ENCODE results near the gene ZBED2.

Gene ZBED2

GRCh38 chr3:111615880-111616279, 20.7 kb upstream of the ZBED2 start:
- Histone ChIP-seq H2AK5ac (ENCODE audit: low read length) (no peak overlapping the region), H2BK12ac (ENCODE audit: low read length) (no peak overlapping the region), H4K8ac (ENCODE audit: low read depth, low read length) (no peak overlapping the region), H3K4me3 (ENCODE audit: low read depth, low read length) (no peak overlapping the region), H3K9ac (ENCODE audit: low read length) (no peak overlapping the region), H3K27me3 (ENCODE audit: insufficient read depth, low read length) (no peaks in the 10 kb centered on the region), H3K4me1 (ENCODE audit: control insufficient read depth in 1 of 2, insufficient read depth in 2 of 2, low read length in 2 of 2) (no peaks in the 10 kb centered on the region), H4K91ac (ENCODE audit: low read depth, low read length) (no peak overlapping the region), H3K36me3 (ENCODE audit: control insufficient read depth in 1 of 2, insufficient read depth in 2 of 2, low read length in 2 of 2) (no peaks in the 10 kb centered on the region), H3K79me2 (ENCODE audit: control insufficient read depth, insufficient read depth, low read length, poor library complexity) (no peaks in the 10 kb centered on the region), H3K14ac (ENCODE audit: low read length) (no peak overlapping the region), H3K4ac (ENCODE audit: low read depth, low read length) (no peak overlapping the region), H3K9me3 (ENCODE audit: insufficient read depth, low read depth, low read length) (peaks cover 9% of the 10 kb centered on the region), H3K27ac (ENCODE audit: low read depth, low read length) (no peak overlapping the region), H3K4me2 (ENCODE audit: low read length) (no peak overlapping the region), H2BK120ac (ENCODE audit: insufficient read depth, low read length, poor library complexity) (no peak overlapping the region), H2BK5ac (ENCODE audit: low read depth, low read length, poor library complexity) (no peak overlapping the region), H4K12ac (ENCODE audit: low read depth, low read length) (no peak overlapping the region), H3K79me1 (ENCODE audit: low read length) (no peaks in the 10 kb centered on the region), H3K23ac (ENCODE audit: low read length) (no peak overlapping the region), H3K18ac (ENCODE audit: low read length) (no peak overlapping the region), H2AFZ (ENCODE audit: insufficient read depth, low read length, poor library complexity) (no peak overlapping the region)
- no CpG with 5 or more reads among the region's 3 CpGs for WGBS (ENCODE audit: extremely low coverage, insufficient coverage, insufficient read length)
- DNase-seq, result no peak

GRCh38 chr3:111613294-111613693, 18.1 kb upstream of the ZBED2 start:
- H3K4me2 ChIP-seq (ENCODE audit: low read length), result no peak overlapping the region
- H4K8ac ChIP-seq (ENCODE audit: low read depth, low read length), result no peak overlapping the region
- no peak overlapping the region for H3K4me3 ChIP-seq (ENCODE audit: low read depth, low read length)
- DNase-seq, result no peak
- H3K9ac ChIP-seq (ENCODE audit: low read length), result no peak overlapping the region
- no peaks in the 10 kb centered on the region for H3K4me1 ChIP-seq (ENCODE audit: control insufficient read depth in 1 of 2, insufficient read depth in 2 of 2, low read length in 2 of 2)
- no peak overlapping the region for H4K12ac ChIP-seq (ENCODE audit: low read depth, low read length)
- no peak overlapping the region for H3K18ac ChIP-seq (ENCODE audit: low read length)
- no peak overlapping the region for H4K91ac ChIP-seq (ENCODE audit: low read depth, low read length)
- H2BK12ac ChIP-seq (ENCODE audit: low read length), result no peak overlapping the region
- no peak overlapping the region for H2BK120ac ChIP-seq (ENCODE audit: insufficient read depth, low read length, poor library complexity)
- H3K79me1 ChIP-seq (ENCODE audit: low read length), result no peaks in the 10 kb centered on the region
- H3K14ac ChIP-seq (ENCODE audit: low read length), result no peak overlapping the region
- H3K79me2 ChIP-seq (ENCODE audit: control insufficient read depth, insufficient read depth, low read length, poor library complexity), result no peaks in the 10 kb centered on the region
- no peak overlapping the region for H2BK5ac ChIP-seq (ENCODE audit: low read depth, low read length, poor library complexity)
- H2AFZ ChIP-seq (ENCODE audit: insufficient read depth, low read length, poor library complexity), result no peak overlapping the region
- peaks cover 9% of the 10 kb centered on the region for H3K9me3 ChIP-seq (ENCODE audit: insufficient read depth, low read depth, low read length)
- H3K36me3 ChIP-seq (ENCODE audit: control insufficient read depth in 1 of 2, insufficient read depth in 2 of 2, low read length in 2 of 2), result no peaks in the 10 kb centered on the region
- no peak overlapping the region for H2AK5ac ChIP-seq (ENCODE audit: low read length)
- no peaks in the 10 kb centered on the region for H3K27me3 ChIP-seq (ENCODE audit: insufficient read depth, low read length)
- WGBS (ENCODE audit: extremely low coverage, insufficient coverage, insufficient read length), result no CpG with 5 or more reads among the region's 1 CpG
- H3K27ac ChIP-seq (ENCODE audit: low read depth, low read length), result no peak overlapping the region
- H3K23ac ChIP-seq (ENCODE audit: low read length), result no peak overlapping the region
- H3K4ac ChIP-seq (ENCODE audit: low read depth, low read length), result no peak overlapping the region

GRCh38 chr3:111610612-111611054, 15.5 kb upstream of the ZBED2 start:
- H4K91ac ChIP-seq (ENCODE audit: low read depth, low read length), result no peak overlapping the region
- no peak overlapping the region for H3K4ac ChIP-seq (ENCODE audit: low read depth, low read length)
- H3K79me1 ChIP-seq (ENCODE audit: low read length), result no peaks in the 10 kb centered on the region
- no peak overlapping the region for H2AK5ac ChIP-seq (ENCODE audit: low read length)
- H2AFZ ChIP-seq (ENCODE audit: insufficient read depth, low read length, poor library complexity), result no peak overlapping the region
- H4K12ac ChIP-seq (ENCODE audit: low read depth, low read length), result no peak overlapping the region
- H2BK120ac ChIP-seq (ENCODE audit: insufficient read depth, low read length, poor library complexity), result no peak overlapping the region
- no peak overlapping the region for H3K4me2 ChIP-seq (ENCODE audit: low read length)
- no peak overlapping the region for H3K14ac ChIP-seq (ENCODE audit: low read length)
- no peak overlapping the region for H3K4me3 ChIP-seq (ENCODE audit: low read depth, low read length)
- no peak overlapping the region for H2BK12ac ChIP-seq (ENCODE audit: low read length)
- no CpG with 5 or more reads among the region's 8 CpGs for WGBS (ENCODE audit: extremely low coverage, insufficient coverage, insufficient read length)
- no peak overlapping the region for H2BK5ac ChIP-seq (ENCODE audit: low read depth, low read length, poor library complexity)
- no peak for DNase-seq
- no peak overlapping the region for H3K18ac ChIP-seq (ENCODE audit: low read length)
- H3K9me3 ChIP-seq (ENCODE audit: insufficient read depth, low read depth, low read length), result no peaks in the 10 kb centered on the region
- H3K36me3 ChIP-seq (ENCODE audit: control insufficient read depth in 1 of 2, insufficient read depth in 2 of 2, low read length in 2 of 2), result no peaks in the 10 kb centered on the region
- H3K27ac ChIP-seq (ENCODE audit: low read depth, low read length), result no peak overlapping the region
- H3K4me1 ChIP-seq (ENCODE audit: control insufficient read depth in 1 of 2, insufficient read depth in 2 of 2, low read length in 2 of 2), result no peaks in the 10 kb centered on the region
- no peak overlapping the region for H3K23ac ChIP-seq (ENCODE audit: low read length)
- no peaks in the 10 kb centered on the region for H3K27me3 ChIP-seq (ENCODE audit: insufficient read depth, low read length)
- H3K9ac ChIP-seq (ENCODE audit: low read length), result no peak overlapping the region
- no peak overlapping the region for H4K8ac ChIP-seq (ENCODE audit: low read depth, low read length)
- H3K79me2 ChIP-seq (ENCODE audit: control insufficient read depth, insufficient read depth, low read length, poor library complexity), result no peaks in the 10 kb centered on the region

GRCh38 chr3:111610189-111610588, 15.0 kb upstream of the ZBED2 start:
- no peak overlapping the region for H2AFZ ChIP-seq (ENCODE audit: insufficient read depth, low read length, poor library complexity)
- DNase-seq, result no peak
- H3K4ac ChIP-seq (ENCODE audit: low read depth, low read length), result no peak overlapping the region
- H3K14ac ChIP-seq (ENCODE audit: low read length), result no peak overlapping the region
- H3K23ac ChIP-seq (ENCODE audit: low read length), result no peak overlapping the region
- H3K4me1 ChIP-seq (ENCODE audit: control insufficient read depth in 1 of 2, insufficient read depth in 2 of 2, low read length in 2 of 2), result no peaks in the 10 kb centered on the region
- H3K27ac ChIP-seq (ENCODE audit: low read depth, low read length), result no peak overlapping the region
- no peak overlapping the region for H2AK5ac ChIP-seq (ENCODE audit: low read length)
- no peak overlapping the region for H2BK5ac ChIP-seq (ENCODE audit: low read depth, low read length, poor library complexity)
- H3K27me3 ChIP-seq (ENCODE audit: insufficient read depth, low read length), result no peaks in the 10 kb centered on the region
- no CpG with 5 or more reads among the region's 5 CpGs for WGBS (ENCODE audit: extremely low coverage, insufficient coverage, insufficient read length)
- H3K9ac ChIP-seq (ENCODE audit: low read length), result no peak overlapping the region
- no peak overlapping the region for H4K91ac ChIP-seq (ENCODE audit: low read depth, low read length)
- H2BK120ac ChIP-seq (ENCODE audit: insufficient read depth, low read length, poor library complexity), result no peak overlapping the region
- H3K36me3 ChIP-seq (ENCODE audit: control insufficient read depth in 1 of 2, insufficient read depth in 2 of 2, low read length in 2 of 2), result no peaks in the 10 kb centered on the region
- H3K4me3 ChIP-seq (ENCODE audit: low read depth, low read length), result no peak overlapping the region
- no peaks in the 10 kb centered on the region for H3K79me1 ChIP-seq (ENCODE audit: low read length)
- no peak overlapping the region for H3K4me2 ChIP-seq (ENCODE audit: low read length)
- H4K8ac ChIP-seq (ENCODE audit: low read depth, low read length), result no peak overlapping the region
- no peak overlapping the region for H2BK12ac ChIP-seq (ENCODE audit: low read length)
- H4K12ac ChIP-seq (ENCODE audit: low read depth, low read length), result no peak overlapping the region
- no peak overlapping the region for H3K18ac ChIP-seq (ENCODE audit: low read length)
- H3K79me2 ChIP-seq (ENCODE audit: control insufficient read depth, insufficient read depth, low read length, poor library complexity), result no peaks in the 10 kb centered on the region
- no peaks in the 10 kb centered on the region for H3K9me3 ChIP-seq (ENCODE audit: insufficient read depth, low read depth, low read length)

Measured in trophoblast cell (in vitro differentiated cells and primary cell).